ENCODE data around the gene PTGER1.

PTGER1 gene

GRCh38 chr19:14437578-14438140 lies 37.5 kb downstream of the PTGER1 start:
- DNase-seq (ENCODE audit: low read depth), result peak; percentile 36
- TF ChIP-seq CTCF (conservative IDR thresholded peaks at IDR 0.05; ENCODE audit: low read depth, low read length), result no peak

GRCh38 chr19:14435320-14436050 lies 39.7 kb downstream of the PTGER1 start:
- no peak for DNase-seq (ENCODE audit: low read depth)
- TF ChIP-seq CTCF (conservative IDR thresholded peaks at IDR 0.05; ENCODE audit: low read depth, low read length), result no peak
- peak overlapping the region; percentile 70 for H3K4me3 ChIP-seq (ENCODE audit: low read depth, low read length)

More at GRCh38 chr19:14437578-14438140, 37.5 kb downstream of the PTGER1 start:
- no peak overlapping the region for H3K4me3 ChIP-seq (ENCODE audit: low read depth, low read length)

GRCh38 chr19:14434543-14435319 lies 40.4 kb downstream of the PTGER1 start:
- peak; percentile 88 for DNase-seq (ENCODE audit: low read depth)
- no peak for TF ChIP-seq CTCF (conservative IDR thresholded peaks at IDR 0.05; ENCODE audit: low read depth, low read length)
- H3K4me3 ChIP-seq (ENCODE audit: low read depth, low read length), result peak overlapping the region; percentile 70

- no peak for TF ChIP-seq CTCF (conservative IDR thresholded peaks at IDR 0.05; ENCODE audit: low read depth, low read length)
- DNase-seq (ENCODE audit: low read depth), result no peak
- peak overlapping the region; percentile 70 for H3K4me3 ChIP-seq (ENCODE audit: low read depth, low read length)
Observed at GRCh38 chr19:14433554-14434501, 41.3 kb downstream of the PTGER1 start.

DNA sequence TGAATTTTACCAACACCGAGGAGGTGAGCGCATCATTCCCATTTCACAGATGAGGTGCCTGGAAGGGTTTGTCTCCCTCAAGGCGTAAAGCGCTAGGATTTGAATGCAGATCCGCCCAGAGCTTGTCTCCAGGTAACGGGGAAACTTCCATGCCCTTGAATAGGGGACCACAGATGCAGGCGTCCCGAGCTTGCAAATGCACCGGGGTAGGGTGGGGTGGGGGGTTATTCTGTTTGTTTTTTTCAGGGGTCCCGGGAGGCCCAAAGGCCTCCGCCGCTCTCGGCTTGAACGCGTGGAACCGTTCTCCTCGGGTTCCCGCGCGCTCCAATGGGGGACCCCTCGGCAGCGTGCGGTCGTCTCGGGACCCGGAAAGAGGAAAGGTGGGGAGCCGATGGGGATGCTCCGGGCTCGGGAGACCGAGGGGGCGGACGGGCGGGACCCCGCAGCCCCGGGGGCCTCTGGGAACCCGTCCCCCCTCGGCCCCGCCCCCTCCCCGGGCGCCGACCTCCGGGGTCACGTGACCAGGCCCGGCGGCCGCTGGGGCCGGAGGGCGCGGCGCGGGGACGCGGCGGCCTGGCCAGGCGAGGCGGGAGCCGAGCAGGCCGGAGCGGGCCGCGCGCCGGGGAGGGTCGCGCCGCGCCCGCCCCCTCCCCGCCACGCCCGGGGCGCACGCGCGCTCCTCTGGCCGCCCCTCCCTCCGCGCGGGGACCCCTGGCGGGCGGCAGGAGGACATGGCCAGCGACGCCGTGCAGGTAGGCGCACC lies 42.2 kb downstream of the PTGER1 start, which contains the start of gene PKN1:
Gene PKN1 (plus strand): TSS at position 516 of the 763 bp plus-strand sequence. CDS start 216 bp downstream, at position 732.
- no peak for TF ChIP-seq CTCF (conservative IDR thresholded peaks at IDR 0.05; ENCODE audit: low read depth, low read length)
- no peak for DNase-seq (ENCODE audit: low read depth)
- H3K4me3 ChIP-seq (ENCODE audit: low read depth, low read length), result peak within 1 kb of the TSS; percentile 70

DNA sequence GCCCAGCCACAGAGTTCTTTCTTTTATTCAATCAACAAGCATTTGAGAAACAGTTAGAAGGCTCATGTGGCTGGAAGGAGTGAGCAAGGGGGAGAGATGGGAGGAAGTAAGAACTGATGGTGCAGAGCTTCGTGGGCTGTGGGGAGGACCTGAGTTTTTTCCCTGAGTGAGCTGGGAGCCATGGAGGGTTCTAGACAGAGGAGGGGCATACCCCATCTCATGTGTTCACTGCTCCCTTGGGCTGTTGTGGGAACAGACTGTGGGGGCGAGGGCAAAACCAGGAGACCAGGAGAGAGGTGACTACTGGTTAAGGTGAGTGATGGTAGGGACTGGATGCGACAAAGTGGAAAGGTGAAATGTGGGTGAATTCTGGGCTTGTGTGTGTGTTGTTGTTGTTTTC lies 44.4 kb downstream of the PTGER1 start:
- H3K4me3 ChIP-seq (ENCODE audit: low read depth, low read length), result no peak overlapping the region
- no peak for TF ChIP-seq CTCF (conservative IDR thresholded peaks at IDR 0.05; ENCODE audit: low read depth, low read length)
- DNase-seq (ENCODE audit: low read depth), result no peak
